GM19467 (cell line): Measurements from ENCODE around the gene SIK3.

Experiments used
- ATAC-seq: cut with Tn5 transposase; IDR thresholded peaks from one replicate; pipeline ENCODE4 v1.9.1; 2021; ENCODE audit warnings: mild to moderate bottlenecking, moderate library complexity; ENCODE audit not compliant: unreplicated experiment

Gene SIK3

DNA sequence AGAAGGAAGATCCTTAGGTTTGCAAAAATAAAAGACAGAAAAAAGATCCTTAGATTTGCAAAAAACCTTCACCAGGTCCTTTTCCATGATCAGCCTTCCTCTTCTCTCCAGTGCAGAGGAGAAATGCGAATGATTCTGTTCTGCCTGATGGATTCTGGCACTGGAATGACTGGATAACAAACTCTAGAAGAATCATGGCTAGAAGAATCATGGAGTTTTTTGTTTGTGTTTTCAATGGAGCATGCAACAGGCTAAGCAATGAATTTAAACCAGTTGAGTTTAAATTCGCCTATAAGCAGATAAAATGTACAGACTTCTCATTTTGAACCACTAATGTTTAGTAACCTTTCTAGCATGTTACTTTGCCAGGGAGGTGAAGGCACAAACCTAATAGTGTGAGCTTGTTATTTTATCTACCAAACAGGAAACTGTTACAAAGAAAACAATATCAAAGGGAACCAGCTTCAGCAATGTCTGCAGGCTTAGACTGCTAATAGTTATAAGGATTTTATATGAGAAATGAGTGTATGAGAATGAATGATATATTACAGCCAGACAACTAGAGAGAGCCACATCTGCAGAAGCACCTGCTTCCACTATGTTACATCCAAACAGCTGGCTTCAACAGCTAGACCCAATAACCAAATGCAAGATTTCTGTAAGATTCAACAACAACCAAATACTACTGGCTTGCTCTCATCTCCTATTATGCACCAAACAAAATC, 196.1 kb downstream of the SIK3 start:
- no peak for ATAC-seq

DNA sequence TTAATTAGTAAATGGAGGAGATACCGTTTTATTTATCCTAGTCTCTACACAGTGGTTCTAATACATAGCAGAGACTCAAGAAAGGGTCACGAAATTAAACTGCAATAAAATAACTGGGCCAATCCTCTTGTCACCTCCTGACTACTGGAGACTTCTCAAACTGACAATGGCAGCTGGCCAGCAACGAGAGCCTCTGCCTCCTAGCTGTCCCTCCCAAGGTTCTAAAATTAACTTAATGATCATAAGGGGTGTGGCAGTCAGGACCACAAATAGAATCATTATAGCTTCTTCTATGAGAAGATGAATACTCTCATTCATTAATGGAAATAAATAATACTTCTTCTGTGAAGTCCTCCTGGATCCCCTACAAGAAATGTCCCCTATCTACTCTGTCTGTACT, 197.0 kb downstream of the SIK3 start:
- no peak for ATAC-seq

DNA sequence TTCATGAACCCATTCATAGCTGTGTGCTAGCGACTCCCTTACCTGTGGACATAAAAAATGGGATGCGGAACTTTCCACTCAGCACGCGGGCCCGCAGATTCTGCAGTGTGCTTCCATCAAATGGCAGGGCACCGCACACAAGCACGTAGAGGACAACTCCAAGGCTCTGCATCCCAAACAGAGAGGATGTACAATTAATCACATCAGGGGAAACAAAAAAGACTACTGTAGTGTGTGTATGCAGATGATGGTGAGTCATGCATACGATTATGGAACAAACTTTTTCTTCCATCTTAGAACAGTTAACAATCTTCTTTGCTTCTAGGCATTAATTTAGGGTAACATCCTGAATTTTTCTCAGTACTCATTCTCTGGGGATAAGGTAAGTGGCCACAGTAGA, 202.0 kb downstream of the SIK3 start:
- ATAC-seq = no peak

DNA sequence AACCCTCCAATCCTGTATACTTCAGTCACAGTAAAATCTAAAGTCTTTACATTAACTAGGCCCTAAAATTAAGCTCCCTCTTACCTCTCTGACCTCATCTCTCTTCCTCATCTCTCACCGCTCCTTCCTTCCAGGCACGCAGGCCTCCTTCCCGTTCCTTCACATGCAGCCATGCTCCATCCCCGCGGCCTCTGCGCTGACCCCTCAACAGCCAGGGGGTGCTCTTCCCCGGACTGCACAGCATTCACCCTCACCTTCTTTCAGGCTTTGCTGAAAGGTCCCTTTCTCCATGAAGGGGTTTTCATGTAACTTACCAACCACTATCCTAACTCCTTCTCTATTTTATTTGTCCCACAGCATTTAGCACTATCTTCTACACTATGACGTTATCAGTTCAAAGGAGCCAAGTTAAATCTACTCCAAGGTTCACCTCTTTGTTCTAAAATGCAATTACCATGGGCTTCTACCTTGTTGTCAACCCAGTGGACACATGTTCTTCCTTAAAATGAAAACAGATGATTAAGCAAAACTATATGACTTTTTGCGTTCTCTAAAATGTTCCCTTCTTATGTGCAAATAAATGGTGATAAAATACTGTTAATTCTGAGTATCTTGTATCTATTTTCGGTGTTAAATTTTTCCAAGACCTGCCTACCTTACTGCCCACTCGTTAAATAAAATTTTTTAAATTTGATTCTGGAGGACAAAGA, 203.0 kb downstream of the SIK3 start:
- ATAC-seq = no peak

DNA sequence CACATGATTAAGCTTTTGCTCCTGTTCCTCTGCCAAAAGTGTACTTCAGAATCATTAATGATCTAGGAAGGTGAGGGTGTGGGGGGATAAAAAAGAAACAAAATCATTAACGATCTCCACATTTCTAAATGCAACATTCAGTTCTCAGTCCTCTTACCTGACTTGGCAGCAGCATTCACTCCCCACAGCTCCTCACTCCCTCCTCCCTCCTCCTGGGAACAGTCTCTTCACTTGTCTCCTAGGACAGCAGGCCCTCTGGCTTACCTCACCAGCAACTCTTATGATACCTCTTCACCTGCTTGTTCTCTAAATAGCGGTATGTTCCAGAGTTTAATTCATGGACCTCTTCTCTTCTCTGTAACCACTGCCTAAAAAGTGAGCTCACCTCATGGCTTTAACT, 204.3 kb downstream of the SIK3 start:
- ATAC-seq = no peak

DNA sequence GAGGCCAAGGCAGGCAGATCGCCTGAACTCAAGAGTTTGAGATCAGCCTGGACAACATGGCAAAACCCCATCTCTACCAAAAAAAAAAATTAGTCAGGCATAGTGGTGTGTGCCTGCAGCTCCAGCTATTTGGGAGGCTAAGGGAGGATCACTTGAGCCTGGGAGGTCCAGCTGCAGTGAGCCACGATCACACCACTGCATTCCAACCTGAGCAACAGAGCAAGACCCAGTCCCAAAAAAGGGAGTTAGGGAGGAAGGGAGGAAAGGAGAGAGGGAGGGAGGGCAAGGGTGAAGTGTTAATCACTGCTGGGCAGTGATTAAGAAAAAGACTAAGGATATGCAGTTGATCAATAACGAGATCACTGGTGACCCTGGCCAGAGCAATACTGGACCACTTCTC, 204.8 kb downstream of the SIK3 start:
- ATAC-seq = no peak

- ATAC-seq = no peak
Observed at GRCh38 chr11:116892374-116892773, 205.9 kb downstream of the SIK3 start.

- ATAC-seq = no peak
Observed at GRCh38 chr11:116891746-116892145, 206.5 kb downstream of the SIK3 start.

DNA sequence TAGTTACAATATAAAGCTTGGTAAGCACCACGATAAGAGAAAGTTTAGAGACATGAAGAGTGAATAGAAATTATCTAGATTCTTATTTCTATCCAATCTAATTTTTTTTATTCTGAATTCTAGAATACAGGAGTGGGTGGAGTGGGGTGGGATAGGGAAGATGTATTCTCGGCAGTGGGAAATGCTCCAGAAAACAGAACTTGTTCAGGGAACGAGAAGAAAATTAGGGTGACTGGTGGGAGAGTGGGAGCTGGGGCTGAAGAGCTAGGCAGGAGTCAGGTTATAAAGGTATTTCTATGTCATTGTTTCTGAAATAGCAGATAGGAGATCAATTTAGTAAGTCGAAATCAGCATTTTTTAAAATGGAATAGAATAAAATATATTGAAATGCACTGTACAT, 207.6 kb downstream of the SIK3 start:
- ATAC-seq = no peak

DNA sequence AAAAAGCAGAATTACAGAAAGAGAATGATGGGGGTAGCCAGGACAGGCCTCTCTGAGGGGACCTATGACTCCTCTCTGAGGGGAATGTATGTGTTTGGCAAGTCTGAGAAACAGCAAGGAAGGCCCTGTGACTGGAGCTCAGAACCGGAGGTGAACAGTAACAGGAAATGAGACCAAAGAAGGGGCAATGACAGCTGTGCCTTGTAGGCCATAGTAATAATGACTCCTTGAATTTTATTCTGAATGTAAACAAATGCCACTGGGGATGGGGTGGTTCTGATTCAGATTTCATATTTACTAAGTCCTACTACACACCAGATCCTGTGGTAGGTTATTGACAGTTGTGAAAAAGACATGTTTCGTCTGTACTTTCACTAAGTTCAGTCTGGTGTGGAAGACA, 208.0 kb downstream of the SIK3 start:
- peak; percentile 63 for ATAC-seq

DNA sequence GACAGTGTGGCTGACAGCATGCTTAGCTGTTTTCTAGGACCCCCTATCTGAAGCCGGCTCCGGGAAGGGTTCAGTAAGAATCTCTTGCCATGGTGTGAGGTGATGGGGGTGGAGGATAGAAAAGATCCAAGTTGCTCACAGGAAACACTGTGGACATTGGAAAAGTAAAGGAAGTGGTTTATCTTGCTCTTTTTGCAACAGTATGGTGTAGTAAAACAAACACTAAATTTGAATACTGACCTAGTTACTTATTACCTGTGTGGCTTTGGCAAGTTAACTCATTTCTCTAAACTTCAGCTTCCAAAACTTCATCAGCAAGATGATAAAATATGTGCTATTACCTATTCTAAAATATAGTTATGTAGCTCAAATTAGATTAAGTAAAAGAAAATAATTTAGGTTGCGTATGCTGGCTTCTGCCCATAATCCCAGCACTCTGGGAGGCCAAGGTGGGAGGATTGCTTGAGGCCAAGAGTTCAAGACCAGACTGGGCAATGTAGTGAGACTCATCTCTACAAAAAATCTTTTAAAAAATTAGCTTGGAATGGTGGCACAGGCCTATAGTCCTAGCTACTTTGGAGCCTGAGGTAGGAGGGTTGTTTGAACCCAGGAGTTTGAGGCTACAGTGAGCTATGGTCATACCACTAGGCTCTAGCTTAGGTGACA, 209.2 kb downstream of the SIK3 start:
- no peak for ATAC-seq

GRCh38 chr11:116888024-116888423, 210.2 kb downstream of the SIK3 start:
- ATAC-seq = no peak

- ATAC-seq = no peak
Observed at GRCh38 chr11:116885951-116886655, 212.1 kb downstream of the SIK3 start.

GRCh38 chr11:116882386-116882785, 215.8 kb downstream of the SIK3 start:
- ATAC-seq = no peak

DNA sequence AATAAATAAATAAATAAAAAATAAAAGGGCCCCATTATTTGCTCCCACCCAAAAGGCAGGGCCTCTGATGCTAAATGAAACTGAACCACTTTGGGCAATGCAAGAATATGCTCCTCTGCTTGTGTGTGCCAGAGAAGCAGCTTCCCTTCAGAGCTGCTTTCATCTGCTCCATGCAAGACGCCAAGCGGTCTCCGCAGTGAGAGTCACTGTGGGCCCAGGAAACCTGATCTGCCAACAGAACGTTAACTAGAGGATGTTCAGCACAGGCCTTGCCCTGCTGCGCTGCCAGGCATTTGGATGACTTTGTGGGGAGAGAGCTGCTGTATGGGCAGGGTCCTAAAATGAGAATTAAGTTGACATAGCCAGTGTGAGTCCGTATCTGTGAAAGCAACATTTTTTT, 217.1 kb downstream of the SIK3 start:
- no peak for ATAC-seq

GRCh38 chr11:116879800-116880625, 218.2 kb downstream of the SIK3 start:
- no peak for ATAC-seq

- ATAC-seq = no peak
Observed at GRCh38 chr11:116876656-116877055, 221.6 kb downstream of the SIK3 start.

- no peak for ATAC-seq
Observed at GRCh38 chr11:116875194-116875593, 223.0 kb downstream of the SIK3 start.

- no peak for ATAC-seq
Observed at GRCh38 chr11:116874251-116874650, 224.0 kb downstream of the SIK3 start.

DNA sequence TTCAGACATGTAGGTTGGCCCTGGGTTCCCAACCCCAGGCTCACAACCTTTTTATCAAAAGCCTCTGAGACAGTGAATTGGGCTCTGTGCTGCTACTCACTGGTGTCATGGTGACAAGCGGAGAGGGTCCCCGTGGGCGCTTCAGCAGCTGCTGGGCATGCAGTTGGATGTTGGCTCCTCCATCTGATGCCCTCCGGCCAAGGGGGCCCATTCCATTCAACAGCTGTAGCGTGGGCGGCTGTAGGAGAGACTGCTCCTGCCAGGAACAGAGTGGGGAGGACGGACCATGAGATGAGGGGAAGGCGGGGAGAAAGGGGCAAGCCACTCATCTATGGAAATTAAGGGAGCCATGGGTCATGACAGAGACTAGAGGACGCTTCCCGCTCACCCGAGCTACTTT, 224.8 kb downstream of the SIK3 start:
- no peak for ATAC-seq

DNA sequence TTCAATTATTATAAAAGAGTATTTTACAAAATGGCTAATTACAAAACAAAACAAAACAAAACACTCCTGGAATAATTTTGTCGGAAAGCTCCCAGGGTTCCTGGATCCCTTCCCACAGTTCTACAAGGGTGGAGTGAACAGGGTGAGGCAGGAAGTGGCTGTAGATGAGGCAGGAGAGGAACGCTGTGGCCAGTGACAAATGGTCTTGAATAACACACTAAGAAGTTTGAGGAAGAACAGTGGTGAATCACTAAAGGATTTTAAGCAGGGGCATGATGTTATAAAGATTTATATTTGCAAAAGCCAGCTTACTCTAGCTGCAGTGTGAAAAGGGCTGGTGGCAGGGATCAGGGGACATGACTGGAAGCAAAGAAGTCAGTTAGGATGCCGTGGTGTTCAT, 227.0 kb downstream of the SIK3 start:
- no peak for ATAC-seq
